Measurements from ENCODE around the gene LSS. TPM values are rescaled to one million over a fixed set of nuclear protein-coding genes. Genes with fewer than 3 reads are reported as not detected.

Gene LSS
- total RNA-seq, 1 experiment from 2014 or later, result 45.7 TPM

DNA sequence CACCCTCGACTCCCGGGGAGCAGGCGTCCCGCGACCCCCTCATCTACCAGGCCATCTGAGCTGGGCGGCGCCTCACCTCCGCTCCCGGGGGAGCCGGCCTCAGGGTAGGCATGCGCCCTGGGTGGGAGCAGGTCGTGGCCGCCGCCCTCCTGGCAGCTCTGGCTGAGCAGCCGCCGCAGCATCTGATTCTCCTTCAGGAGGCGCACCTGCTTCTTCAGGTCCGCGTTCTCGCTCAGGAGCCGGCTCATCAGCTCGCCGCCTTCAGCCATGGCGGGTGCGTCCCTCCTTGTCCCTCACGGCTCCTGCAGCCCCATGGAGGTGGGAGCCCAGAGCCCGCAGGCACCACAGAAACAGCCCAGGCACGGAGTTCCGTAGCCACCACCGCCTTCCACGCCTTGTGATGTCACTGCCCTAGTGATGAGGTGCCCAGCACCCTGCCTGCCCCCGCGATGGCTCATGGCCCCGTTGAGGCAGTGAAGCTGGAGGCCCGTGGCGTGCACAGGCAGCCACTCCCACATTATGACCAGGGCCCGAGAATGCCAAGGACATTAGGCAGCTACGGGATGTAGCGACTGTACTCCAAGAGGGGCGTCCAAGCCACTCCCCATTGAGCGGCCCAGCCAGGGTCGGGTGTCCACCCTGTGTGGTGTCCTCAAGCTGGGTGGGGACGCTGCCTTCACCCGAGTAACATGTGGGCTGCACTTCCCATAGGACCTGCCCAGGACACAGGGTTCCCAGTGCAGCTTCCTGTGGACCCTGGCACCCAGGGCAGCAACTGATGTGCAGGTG is 45.8 kb downstream of the LSS start:
- Histone ChIP-seq H3K4me3 (ENCODE audit: low read length) (no peak overlapping the region; the same call in 1 of the 2 replicates), H3K79me2 (ENCODE audit: low read length) (peaks cover 4% of the 10 kb centered on the region; the same call in 1 of the 2 replicates), H3K9me2 (replicated peaks; ENCODE audit: low read length) (no peaks in the 10 kb centered on the region), H3K9me3 (ENCODE audit: low read length) (no peaks in the 10 kb centered on the region), H4K20me1 (ENCODE audit: low read length) (no peaks in the 10 kb centered on the region), H3F3A (ENCODE audit: low read length, unreplicated experiment) (no peaks in the 10 kb centered on the region), H2AFZ (ENCODE audit: low read length) (no peak overlapping the region), H3K27ac (ENCODE audit: low read length) (no peak overlapping the region), H3K27me3 (ENCODE audit: low read length) (no peaks in the 10 kb centered on the region), H3K4me1 (ENCODE audit: insufficient read depth, low read length) (peaks cover 9% of the 10 kb centered on the region), H3K36me3 (ENCODE audit: low read depth, low read length) (no peaks in the 10 kb centered on the region), H3K4me2 (ENCODE audit: low read length) (0 out of 2 replicates have a peak overlapping the region, but pooled peaks have one; percentile 18), H3K9ac (ENCODE audit: low read length) (no peak overlapping the region)
- ATAC-seq (no peak), DNase-seq (no peak)
- ChIA-PET POLR2A (ENCODE audit: unreplicated experiment) (no interaction called here), CTCF (no interaction called here)
- BruUV-seq (replicated peaks), result no TSS peak
- intact Hi-C loops (cut with micrococcal nuclease), result no loop called here
- TF ChIP-seq EZH2phosphoT487 (IDR thresholded peaks at IDR 0.05; ENCODE audit: borderline replicate concordance, low read length) (no peak), EZH2 (IDR thresholded peaks at IDR 0.05; ENCODE audit: low read length, unreplicated experiment) (no peak)
- TF ChIP-seq, protein P1, sequence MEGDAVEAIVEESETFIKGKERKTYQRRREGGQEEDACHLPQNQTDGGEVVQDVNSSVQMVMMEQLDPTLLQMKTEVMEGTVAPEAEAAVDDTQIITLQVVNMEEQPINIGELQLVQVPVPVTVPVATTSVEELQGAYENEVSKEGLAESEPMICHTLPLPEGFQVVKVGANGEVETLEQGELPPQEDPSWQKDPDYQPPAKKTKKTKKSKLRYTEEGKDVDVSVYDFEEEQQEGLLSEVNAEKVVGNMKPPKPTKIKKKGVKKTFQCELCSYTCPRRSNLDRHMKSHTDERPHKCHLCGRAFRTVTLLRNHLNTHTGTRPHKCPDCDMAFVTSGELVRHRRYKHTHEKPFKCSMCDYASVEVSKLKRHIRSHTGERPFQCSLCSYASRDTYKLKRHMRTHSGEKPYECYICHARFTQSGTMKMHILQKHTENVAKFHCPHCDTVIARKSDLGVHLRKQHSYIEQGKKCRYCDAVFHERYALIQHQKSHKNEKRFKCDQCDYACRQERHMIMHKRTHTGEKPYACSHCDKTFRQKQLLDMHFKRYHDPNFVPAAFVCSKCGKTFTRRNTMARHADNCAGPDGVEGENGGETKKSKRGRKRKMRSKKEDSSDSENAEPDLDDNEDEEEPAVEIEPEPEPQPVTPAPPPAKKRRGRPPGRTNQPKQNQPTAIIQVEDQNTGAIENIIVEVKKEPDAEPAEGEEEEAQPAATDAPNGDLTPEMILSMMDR (conservative IDR thresholded peaks at IDR 0.05; ENCODE audit: low read depth, low read length), result no peak

DNA sequence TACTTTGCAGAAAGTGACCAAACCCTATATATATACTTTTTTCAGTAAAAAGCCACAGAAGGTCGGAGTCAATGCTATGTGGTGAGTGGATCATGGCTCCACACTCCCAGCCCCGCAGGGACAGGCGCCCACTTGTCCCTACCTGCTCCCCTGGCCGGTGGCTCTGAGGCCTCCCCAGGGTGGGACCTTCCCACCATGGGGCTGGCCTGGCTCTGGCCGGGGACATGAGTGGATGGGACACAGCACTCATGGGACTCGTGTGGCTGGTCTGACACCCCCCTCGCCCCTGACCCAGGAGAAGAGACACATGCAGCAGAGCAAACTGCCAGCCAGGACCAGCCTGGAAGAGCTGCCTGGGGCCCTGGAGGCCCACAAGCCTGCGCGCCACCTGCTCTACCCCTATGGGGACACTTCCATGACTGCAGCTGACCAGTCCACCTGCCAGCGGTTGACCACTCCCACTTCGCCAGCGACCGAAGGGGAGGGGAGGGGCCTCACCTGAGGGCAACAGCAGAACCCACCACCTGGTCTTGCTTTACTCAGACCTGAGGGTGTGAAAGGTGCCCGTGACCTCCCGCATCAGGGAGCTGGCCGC is 46.5 kb downstream of the LSS start:
- no peaks in the 10 kb centered on the region for H3K36me3 ChIP-seq (ENCODE audit: low read depth, low read length)
- peaks cover 8% of the 10 kb centered on the region for H3K4me1 ChIP-seq (ENCODE audit: insufficient read depth, low read length)
- no peaks in the 10 kb centered on the region for H3K27me3 ChIP-seq (ENCODE audit: low read length)
- ChIA-PET POLR2A (ENCODE audit: unreplicated experiment) (no interaction called here), CTCF (no interaction called here)
- no peaks in the 10 kb centered on the region for H3K9me2 ChIP-seq (replicated peaks; ENCODE audit: low read length)
- ATAC-seq (no peak), DNase-seq (no peak)
- no peak overlapping the region for H2AFZ ChIP-seq (ENCODE audit: low read length)
- no peak overlapping the region for H3K27ac ChIP-seq (ENCODE audit: low read length)
- no peak overlapping the region for H3K9ac ChIP-seq (ENCODE audit: low read length)
- peaks cover 8% of the 10 kb centered on the region; the same call in 1 of the 2 replicates for H3K79me2 ChIP-seq (ENCODE audit: low read length)
- BruUV-seq (replicated peaks), result no TSS peak
- H3F3A ChIP-seq (ENCODE audit: low read length, unreplicated experiment), result no peaks in the 10 kb centered on the region
- intact Hi-C loops (cut with micrococcal nuclease), result no loop called here
- no peak for TF ChIP-seq EZH2 (IDR thresholded peaks at IDR 0.05; ENCODE audit: low read length, unreplicated experiment)
- no peak for TF ChIP-seq EZH2phosphoT487 (IDR thresholded peaks at IDR 0.05; ENCODE audit: borderline replicate concordance, low read length)
- H4K20me1 ChIP-seq (ENCODE audit: low read length), result no peaks in the 10 kb centered on the region
- H3K4me3 ChIP-seq (ENCODE audit: low read length), result no peak overlapping the region
- no peaks in the 10 kb centered on the region for H3K9me3 ChIP-seq (ENCODE audit: low read length)
- no peak overlapping the region for H3K4me2 ChIP-seq (ENCODE audit: low read length)

DNA sequence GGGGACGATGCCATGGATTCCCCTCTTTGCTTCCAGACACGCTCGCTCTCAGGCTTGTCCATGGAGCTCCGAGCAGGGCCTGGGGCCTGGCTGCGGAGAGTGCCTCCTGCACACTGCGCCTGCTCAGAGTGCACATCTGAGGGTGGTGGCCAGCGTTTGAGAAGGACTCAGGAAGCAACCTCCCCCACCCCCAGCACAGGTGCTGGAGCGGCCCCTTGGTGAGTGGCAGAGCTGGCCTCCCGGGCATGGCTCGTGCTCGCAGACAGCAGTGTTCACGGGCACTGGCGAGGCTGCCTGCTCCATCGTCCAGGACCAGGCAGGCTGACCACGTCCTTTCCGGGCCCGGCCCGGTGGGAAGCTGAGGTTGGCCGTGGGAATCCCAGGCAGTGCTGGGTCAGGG is 47.1 kb downstream of the LSS start:
- POLR2A ChIA-PET (ENCODE audit: unreplicated experiment), result no interaction called here
- Histone ChIP-seq H3K36me3 (ENCODE audit: low read depth, low read length) (no peaks in the 10 kb centered on the region), H3K4me3 (ENCODE audit: low read length) (no peak overlapping the region), H3K27ac (ENCODE audit: low read length) (no peak overlapping the region), H3K79me2 (ENCODE audit: low read length) (peaks cover 8% of the 10 kb centered on the region; the same call in 1 of the 2 replicates), H3K9me3 (ENCODE audit: low read length) (no peaks in the 10 kb centered on the region), H3K27me3 (ENCODE audit: low read length) (no peaks in the 10 kb centered on the region), H3K9ac (ENCODE audit: low read length) (no peak overlapping the region), H3F3A (ENCODE audit: low read length, unreplicated experiment) (no peaks in the 10 kb centered on the region), H3K4me1 (ENCODE audit: insufficient read depth, low read length) (peaks cover 8% of the 10 kb centered on the region), H3K4me2 (ENCODE audit: low read length) (no peak overlapping the region), H4K20me1 (ENCODE audit: low read length) (no peaks in the 10 kb centered on the region), H3K9me2 (replicated peaks; ENCODE audit: low read length) (no peaks in the 10 kb centered on the region), H2AFZ (ENCODE audit: low read length) (no peak overlapping the region)
- intact Hi-C loops (cut with micrococcal nuclease), result no loop called here
- ATAC-seq, result no peak
- no TSS peak for BruUV-seq (replicated peaks)
- TF ChIP-seq EZH2 (IDR thresholded peaks at IDR 0.05; ENCODE audit: low read length, unreplicated experiment) (no peak), EZH2phosphoT487 (IDR thresholded peaks at IDR 0.05; ENCODE audit: borderline replicate concordance, low read length) (no peak)
- TF ChIP-seq, protein P1 (conservative IDR thresholded peaks at IDR 0.05; ENCODE audit: low read depth, low read length), result no peak
- CTCF ChIA-PET, result no interaction called here
- no peak for DNase-seq
